Mesodermal cell (in vitro differentiated cells): ENCODE data around the gene MUC5AC.
"Not testable (repeated sequence)": the region's sequence is repeated elsewhere in the genome, so short reads cannot be mapped to it uniquely, and the experiment has no call there.

Experiments
- H3K27ac ChIP-seq: 2 replicates; pipeline ENCODE4 v1.7.0; 2013; ENCODE audit warnings: mild to moderate bottlenecking, low read depth, low read length, moderate library complexity; ENCODE audit not compliant: severe bottlenecking
- H3K36me3 ChIP-seq: 2 replicates; pipeline ENCODE4 v1.7.1; 2013; ENCODE audit warnings: mild to moderate bottlenecking, low read length, moderate library complexity; ENCODE audit not compliant: control insufficient read depth, insufficient read depth
- H3K4me1 ChIP-seq: one replicate; pipeline ENCODE4 v1.7.1; 2013; ENCODE audit warnings: mild to moderate bottlenecking, low read length; ENCODE audit not compliant: insufficient read depth, control insufficient read depth, poor library complexity, severe bottlenecking
- H3K4me3 ChIP-seq: 2 replicates; pipeline ENCODE4 v1.7.0; 2013; ENCODE audit warnings: low read length, control low read depth, mild to moderate bottlenecking; ENCODE audit not compliant: insufficient read depth, poor library complexity, severe bottlenecking; ENCODE audit errors: extremely low read depth
- H3K9me3 ChIP-seq: 2 replicates; pipeline ENCODE4 v1.7.1; 2013; ENCODE audit warnings: mild to moderate bottlenecking, low read length, moderate library complexity; ENCODE audit not compliant: control insufficient read depth
- WGBS, 2 experiments: methylation state at CpG; one replicate each; pipeline ENCODE4 v1.1.5; 2013; ENCODE audit warnings: missing lambda C conversion rate in 2 of 2; ENCODE audit not compliant: insufficient coverage in 2 of 2; 5-methylcytosine and 5-hydroxymethylcytosine counted together

MUC5AC gene

DNA sequence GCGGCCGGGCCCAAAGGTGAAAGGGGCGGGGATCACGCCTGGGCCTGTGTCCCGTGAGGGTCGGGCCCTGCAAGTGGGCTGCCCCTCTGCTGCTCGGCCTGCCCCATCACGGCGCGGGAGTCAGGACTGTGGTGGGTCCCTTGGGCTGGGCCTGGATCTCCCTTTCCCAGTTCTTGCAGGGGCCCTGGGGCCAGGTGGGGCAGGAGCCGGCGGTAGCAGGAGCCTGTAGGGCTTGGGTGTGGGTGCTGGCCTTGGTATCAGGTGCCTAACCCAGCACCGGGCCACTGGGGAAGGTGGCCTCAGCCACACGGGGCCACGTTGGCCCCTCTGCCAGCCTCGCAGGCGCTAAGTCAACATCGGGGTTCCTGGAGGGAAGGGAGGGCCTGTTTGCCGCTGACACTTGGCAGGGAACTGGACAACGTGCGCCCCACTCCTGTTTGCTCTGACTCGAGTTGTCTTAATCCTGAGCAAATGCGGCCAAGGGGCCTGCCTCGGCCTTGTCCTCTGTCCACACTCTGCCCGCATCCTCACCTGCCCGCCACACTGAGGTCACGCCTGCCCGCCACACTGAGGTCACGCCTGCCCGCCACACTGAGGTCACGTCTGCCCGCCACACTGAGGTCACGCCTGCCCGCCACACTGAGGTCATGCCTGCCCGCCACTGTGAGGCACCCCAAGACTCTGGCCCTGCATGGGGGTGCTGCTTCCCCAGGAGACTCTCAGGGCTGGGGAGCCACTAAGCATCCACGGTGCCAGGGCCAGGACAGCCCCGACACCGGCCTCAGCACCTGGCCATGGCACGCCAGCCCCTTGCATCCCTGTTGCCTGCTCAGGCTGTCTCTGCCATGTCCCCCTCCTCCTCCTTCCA, 50.9 kb downstream of the MUC5AC start:
- peaks cover 9% of the 10 kb centered on the region for H3K9me3 ChIP-seq
- H3K36me3 ChIP-seq: no peaks in the 10 kb centered on the region
- H3K4me1 ChIP-seq: no peaks in the 10 kb centered on the region
- H3K4me3 ChIP-seq: no peak overlapping the region
- no peak overlapping the region for H3K27ac ChIP-seq
- 94 to 96% methylated on average over 32 to 39 of the region's 39 CpGs for WGBS, 2 experiments

DNA sequence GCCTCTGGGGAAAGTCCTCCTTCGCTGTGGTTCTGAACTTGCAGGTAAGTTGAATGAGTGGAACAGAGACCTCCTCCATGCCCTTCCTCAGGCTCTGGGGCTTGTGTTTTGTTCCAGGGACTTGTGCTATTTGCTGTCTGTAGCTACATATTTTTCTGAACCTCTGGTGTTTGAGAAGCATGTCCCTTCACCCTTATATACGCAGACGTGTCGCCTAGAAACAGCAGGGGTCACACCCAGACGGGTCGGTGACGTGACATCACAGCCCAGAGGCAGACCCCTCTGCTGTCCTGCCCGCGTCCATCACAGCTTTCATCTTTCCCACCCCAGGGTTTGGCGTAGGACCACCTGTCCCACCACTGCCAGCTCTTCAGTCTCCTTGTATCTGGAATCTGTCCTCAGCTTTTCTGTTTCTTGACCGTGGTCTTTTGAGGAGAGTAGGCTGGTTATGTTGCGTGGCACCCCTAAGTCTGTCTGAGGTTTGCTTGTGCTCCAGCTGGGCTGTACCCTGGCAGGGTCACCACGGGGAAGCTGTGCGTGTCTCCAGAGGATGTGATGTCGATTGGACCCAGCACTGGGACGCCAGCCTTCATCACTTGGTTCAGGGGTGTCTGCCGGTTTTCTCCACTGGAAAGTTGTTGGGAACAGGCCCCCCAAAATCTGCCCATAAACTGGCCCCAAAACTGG, 51.8 kb downstream of the MUC5AC start:
- peaks cover 9% of the 10 kb centered on the region for H3K9me3 ChIP-seq
- H3K4me1 ChIP-seq: no peaks in the 10 kb centered on the region
- H3K4me3 ChIP-seq: no peak overlapping the region
- no peak overlapping the region for H3K27ac ChIP-seq
- WGBS, 2 experiments: 86% methylated on average over 17 of the region's 17 CpGs
- no peaks in the 10 kb centered on the region for H3K36me3 ChIP-seq

DNA sequence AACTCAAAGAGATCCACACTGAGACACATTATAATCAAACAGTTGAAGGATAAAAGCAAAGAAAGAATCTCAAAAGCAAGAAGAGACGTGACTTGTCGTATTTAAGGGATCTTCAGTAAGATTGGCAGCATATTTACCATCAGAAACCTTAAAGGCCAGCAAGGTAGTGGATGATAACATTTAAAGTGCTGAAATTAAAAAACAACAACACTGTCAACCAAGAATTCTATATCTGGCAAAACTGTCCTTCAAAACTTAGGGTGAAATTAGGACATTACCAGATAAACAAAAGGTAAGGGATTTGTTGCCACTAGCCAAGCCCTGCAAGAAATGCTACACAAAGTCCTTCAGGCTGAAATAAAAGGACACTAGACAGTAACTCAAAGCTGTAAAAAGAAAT, 54.1 kb downstream of the MUC5AC start:
- Histone ChIP-seq H3K36me3 (no peaks in the 10 kb centered on the region), H3K4me3 (no peak overlapping the region), H3K4me1 (no peaks in the 10 kb centered on the region), H3K27ac (no peak overlapping the region), H3K9me3 (peaks cover 9% of the 10 kb centered on the region)
- 75 to 83% methylated on average over 2 of the region's 2 CpGs for WGBS, 2 experiments

DNA sequence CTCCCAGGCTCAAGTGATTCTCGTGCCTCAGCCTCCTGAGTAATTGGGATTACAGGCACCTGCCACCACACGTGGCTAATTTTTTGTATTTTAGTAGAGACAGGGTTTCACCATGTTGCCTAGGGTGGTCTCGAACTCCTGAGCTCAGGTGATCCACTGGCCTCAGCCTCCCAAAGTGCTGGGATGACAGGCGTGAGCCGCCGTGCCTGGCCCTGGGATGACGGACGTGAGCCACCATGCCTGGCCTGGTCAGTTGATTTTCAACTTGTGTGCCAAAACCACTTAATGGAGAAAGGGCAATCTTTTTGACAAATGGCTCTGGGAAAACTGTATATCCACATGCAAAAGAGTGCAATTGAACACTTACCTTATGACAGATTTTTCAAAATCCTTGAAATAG, 58.1 kb downstream of the MUC5AC start:
- not testable (repeated sequence) for H3K36me3 ChIP-seq, H3K4me1 ChIP-seq, H3K4me3 ChIP-seq, H3K27ac ChIP-seq, H3K9me3 ChIP-seq
- WGBS, 2 experiments: 79 to 87% methylated on average over 7 of the region's 8 CpGs

DNA sequence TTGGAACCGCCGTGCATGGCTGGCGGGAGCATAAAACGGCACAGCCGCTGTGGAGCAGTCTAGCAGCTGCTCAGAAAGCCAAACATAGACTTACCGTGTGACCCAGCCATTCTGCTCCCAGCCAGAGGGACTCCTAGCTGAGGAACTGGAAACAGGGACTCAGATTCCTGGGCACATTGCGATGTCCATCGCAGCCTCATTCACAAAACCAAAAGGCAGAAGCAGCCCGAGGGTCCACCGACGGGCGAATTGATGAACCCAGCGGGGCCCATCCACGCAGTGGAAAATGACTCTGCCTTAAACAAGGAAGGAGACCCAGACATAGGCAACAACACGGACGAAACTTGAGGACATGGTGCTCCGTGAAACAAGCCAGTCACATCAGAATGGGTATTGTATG, 59.4 kb downstream of the MUC5AC start:
- 90 to 94% methylated on average over 17 of the region's 17 CpGs for WGBS, 2 experiments

DNA sequence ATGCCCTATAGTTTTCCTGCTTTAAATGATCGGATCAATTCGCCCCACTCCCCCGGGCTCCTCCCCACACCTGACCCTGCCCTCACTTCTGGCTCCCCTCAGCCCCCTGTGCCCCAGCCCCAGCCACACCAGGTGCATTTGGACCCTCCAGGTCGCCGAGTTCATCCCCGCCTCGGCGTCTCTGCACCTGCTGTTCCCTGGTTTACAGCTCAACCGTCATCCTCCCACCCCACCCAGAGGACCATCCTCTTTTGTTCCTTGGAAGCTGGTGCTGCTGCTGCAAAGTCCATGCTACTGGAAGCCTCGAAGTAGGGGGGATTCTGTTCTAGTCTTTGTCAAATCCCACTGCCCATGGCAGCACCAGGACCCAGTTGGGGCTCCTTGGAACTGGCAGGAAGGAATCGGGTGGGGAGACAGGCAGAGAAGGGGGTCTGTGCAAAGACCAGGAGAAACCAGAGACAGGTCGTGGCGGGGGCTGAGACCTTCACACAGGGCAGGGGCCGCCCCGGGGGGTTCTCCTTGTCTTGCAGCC, 60.6 kb downstream of the MUC5AC start:
- H3K4me1 ChIP-seq: no peaks in the 10 kb centered on the region
- H3K4me3 ChIP-seq: no peak overlapping the region
- H3K27ac ChIP-seq: no peak overlapping the region
- H3K9me3 ChIP-seq: no peaks in the 10 kb centered on the region
- 78 to 88% methylated on average over 12 to 13 of the region's 15 CpGs for WGBS, 2 experiments
- H3K36me3 ChIP-seq: no peaks in the 10 kb centered on the region

More for the DNA sequence above, 59.4 kb downstream of the MUC5AC start:
- H3K36me3 ChIP-seq: no peaks in the 10 kb centered on the region
- H3K4me3 ChIP-seq: no peak overlapping the region
- H3K4me1 ChIP-seq: no peaks in the 10 kb centered on the region
- H3K9me3 ChIP-seq: no peaks in the 10 kb centered on the region
- H3K27ac ChIP-seq: no peak overlapping the region

DNA sequence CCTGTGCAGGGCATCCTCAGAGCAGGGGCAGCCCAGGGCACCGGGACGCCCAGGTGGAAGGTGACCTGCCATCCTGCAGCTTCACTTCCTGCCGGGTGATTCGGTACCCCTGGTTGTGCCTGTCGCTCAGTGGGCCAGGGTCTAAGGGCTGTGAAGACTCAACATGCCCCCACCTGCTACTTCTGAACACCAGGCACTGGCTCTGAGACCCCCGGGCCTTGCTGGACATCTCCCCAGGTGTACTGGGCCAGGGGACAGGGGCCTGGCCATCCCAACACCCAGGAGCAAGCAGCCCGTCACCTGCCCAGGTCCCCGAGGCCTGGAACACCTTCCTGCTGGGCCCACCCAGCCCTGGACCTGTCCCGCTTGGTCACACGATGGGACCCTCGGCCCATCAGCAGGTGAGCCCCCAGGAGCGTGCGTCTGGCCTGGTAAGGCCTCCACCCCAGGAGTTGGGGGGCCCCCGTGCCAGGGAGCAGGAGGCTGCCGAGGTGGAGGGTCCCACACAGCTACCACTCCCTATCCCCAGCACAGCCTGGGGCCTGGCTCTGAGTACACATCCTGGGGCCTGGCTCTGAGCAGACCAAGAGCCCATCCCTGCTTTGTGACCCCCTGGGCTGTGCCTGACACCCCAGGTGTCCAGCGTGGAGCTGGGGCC, 61.2 kb downstream of the MUC5AC start:
- 87 to 96% methylated on average over 10 to 16 of the region's 16 CpGs for WGBS, 2 experiments
- H3K4me3 ChIP-seq: no peak overlapping the region
- no peak overlapping the region for H3K27ac ChIP-seq
- H3K4me1 ChIP-seq: no peaks in the 10 kb centered on the region
- H3K36me3 ChIP-seq: no peaks in the 10 kb centered on the region
- no peaks in the 10 kb centered on the region for H3K9me3 ChIP-seq

DNA sequence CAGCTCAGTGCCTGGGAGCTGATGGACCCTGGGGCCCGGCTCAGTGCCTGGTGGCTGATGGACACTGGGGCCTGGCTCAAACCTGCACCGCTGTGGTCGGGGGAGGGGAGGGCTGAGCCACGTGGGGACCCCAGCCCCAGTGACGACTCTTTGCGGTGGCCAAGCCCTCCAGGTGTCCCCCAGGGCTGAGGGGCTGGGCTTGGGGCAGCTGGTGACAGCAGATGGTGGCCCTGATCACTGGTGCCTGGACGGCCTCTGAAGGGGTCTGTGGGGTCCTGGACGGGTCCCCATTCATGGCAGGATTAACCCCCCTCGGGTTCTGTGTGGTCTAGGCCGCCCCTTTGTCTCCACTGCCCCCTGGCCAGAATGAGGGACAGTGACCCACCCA, 61.7 kb downstream of the MUC5AC start:
- H3K9me3 ChIP-seq: no peaks in the 10 kb centered on the region
- H3K27ac ChIP-seq: no peak overlapping the region
- H3K4me3 ChIP-seq: no peak overlapping the region
- H3K4me1 ChIP-seq: no peaks in the 10 kb centered on the region
- WGBS, 2 experiments: 84 to 91% methylated on average over 10 of the region's 10 CpGs
- H3K36me3 ChIP-seq: no peaks in the 10 kb centered on the region

DNA sequence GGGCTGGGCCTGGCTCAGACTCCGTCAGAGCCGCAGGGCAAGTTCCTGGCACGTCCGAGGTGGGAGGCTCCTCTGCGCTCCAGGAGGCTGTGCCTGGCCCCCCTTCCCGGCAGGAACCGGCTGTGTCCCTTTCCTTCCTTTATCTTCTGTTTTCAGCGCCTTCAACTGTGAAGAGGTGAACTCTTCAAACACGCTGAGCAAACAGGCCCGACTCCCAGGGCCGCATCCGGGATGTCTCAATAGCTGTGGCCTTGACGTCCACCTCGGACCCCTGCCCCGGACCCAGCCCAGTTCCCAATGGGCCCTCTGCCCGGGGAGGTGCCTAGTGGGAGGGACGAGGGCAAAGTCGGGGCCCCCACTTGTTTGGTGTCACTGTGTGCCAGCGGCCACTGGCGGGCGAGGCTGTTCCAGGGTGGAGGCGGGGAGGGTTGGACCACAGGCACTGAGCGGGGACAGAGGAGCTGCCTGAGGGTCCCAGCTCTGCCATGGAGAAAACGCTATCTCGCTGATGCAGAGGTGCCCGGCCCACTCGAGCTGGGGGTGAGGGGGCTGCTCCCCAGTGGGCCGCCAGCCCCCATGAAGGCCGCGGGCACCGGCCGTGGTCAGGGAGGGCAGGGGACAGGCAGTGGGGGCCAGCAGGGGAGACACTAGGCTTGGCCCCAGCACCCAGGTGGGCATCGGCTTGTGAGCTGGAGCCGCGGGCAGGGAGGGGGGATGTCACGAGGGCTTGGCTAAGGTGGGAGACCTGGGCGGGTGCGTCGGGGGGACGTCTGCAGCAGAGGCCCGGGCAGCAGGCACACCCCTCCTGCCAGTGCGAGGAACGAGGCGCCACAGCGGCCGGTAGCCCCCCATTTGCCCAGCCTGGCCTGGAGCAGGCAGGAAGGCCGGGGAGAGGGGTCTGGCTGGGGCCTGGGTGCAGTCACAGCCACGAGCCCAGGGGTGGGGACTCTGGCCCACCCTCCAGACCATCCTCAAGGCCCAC, 62.4 kb downstream of the MUC5AC start:
- Histone ChIP-seq H3K9me3 (no peaks in the 10 kb centered on the region), H3K27ac (no peak overlapping the region), H3K4me3 (no peak overlapping the region), H3K4me1 (no peaks in the 10 kb centered on the region), H3K36me3 (no peaks in the 10 kb centered on the region)
- WGBS, 2 experiments: 90% methylated on average over 39 to 46 of the region's 48 CpGs
